Osteoblast (primary cell): ENCODE results near the gene EEA1. TPM values are rescaled to one million over a fixed set of nuclear protein-coding genes. Genes with fewer than 3 reads are reported as not detected.
A peak's percentile ranks its signal among the peaks of the same experiment; 100 is the strongest.

ENCODE experiments used
- DNase-seq: peaks from one replicate; pipeline ENCODE4 v3.0.0; 2011; ENCODE audit warnings: low spot score, mixed read lengths; ENCODE audit not compliant: insufficient read length; ENCODE audit errors: missing footprints
- H2AFZ ChIP-seq: 2 replicates; pipeline ENCODE4 v1.6.0; 2011; ENCODE audit warnings: mild to moderate bottlenecking, low read length
- H3K27ac ChIP-seq: 2 replicates; pipeline ENCODE4 v1.5.1; 2011; ENCODE audit warnings: mild to moderate bottlenecking, low read depth, low read length, moderate library complexity
- H3K27me3 ChIP-seq: 2 replicates; pipeline ENCODE4 v1.6.0; 2012; ENCODE audit warnings: mild to moderate bottlenecking, control low read depth, inconsistent platforms, low read length, moderate library complexity; ENCODE audit not compliant: insufficient read depth
- H3K36me3 ChIP-seq: 2 replicates; pipeline ENCODE4 v1.5.1; 2011; ENCODE audit warnings: mild to moderate bottlenecking, low read length, control low read depth, moderate library complexity; ENCODE audit not compliant: insufficient read depth
- H3K4me1 ChIP-seq: 2 replicates; pipeline ENCODE4 v1.5.1; 2011; ENCODE audit warnings: mild to moderate bottlenecking, low read length, control low read depth, moderate library complexity; ENCODE audit not compliant: insufficient read depth
- H3K4me2 ChIP-seq: 2 replicates; pipeline ENCODE4 v1.6.0; 2011; ENCODE audit warnings: mild to moderate bottlenecking, low read length; ENCODE audit not compliant: insufficient read depth
- H3K4me3 ChIP-seq: fragments of 200-600 bp; sonication (generic); 3 replicates; pipeline ENCODE4 v1.5.1; 2012; ENCODE audit warnings: mild to moderate bottlenecking, low read length, inconsistent platforms; ENCODE audit not compliant: insufficient read depth
- H3K79me2 ChIP-seq: 2 replicates; pipeline ENCODE4 v1.6.0; 2012; ENCODE audit warnings: mild to moderate bottlenecking, low read length, control low read depth, inconsistent platforms; ENCODE audit not compliant: insufficient read depth
- H3K9me3 ChIP-seq: 2 replicates; pipeline ENCODE4 v1.5.1; 2011; ENCODE audit warnings: low read depth, low read length, control low read depth
- H4K20me1 ChIP-seq: 2 replicates; pipeline ENCODE4 v1.6.0; 2012; ENCODE audit warnings: mild to moderate bottlenecking, low read length, control low read depth; ENCODE audit not compliant: insufficient read depth
- total RNA-seq: library from RNA; depleted of rRNA; stranded (reverse); fragments of >200 nt; gene quantifications from 2 replicates; pipeline ENCODE4 v1.2.3, GENCODE V29; 2012
- TF ChIP-seq, protein P1 (sequence below): IDR thresholded peaks from 2 replicates; pipeline ENCODE4 v1.5.1; 2011; ENCODE audit warnings: mild to moderate bottlenecking, low read depth, low read length, moderate library complexity; ENCODE audit errors: extremely low read depth

EEA1 gene
- total RNA-seq, 1 donor: 32.9 TPM

DNA sequence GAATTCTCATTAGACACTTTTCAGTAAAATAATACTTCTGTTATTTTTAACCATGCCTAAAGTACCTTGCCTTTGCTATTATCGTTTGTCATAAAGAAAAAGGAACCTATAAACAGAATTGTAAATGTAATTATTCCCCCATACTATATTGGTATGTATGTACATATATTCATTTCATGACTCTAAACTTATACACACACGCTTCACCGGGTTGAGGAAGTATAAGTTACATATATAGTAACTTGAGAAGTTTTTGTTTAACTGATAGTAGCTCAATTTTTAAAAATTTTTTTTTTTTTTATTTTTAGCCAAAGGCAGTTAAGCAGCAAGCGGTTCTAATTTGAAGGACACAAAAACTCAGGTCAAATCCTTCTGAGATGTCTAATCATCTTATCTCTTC, 118.7 kb downstream of the EEA1 start:
- Histone ChIP-seq H3K4me2 (no peak overlapping the region), H3K4me3 (no peak overlapping the region), H2AFZ (no peak overlapping the region), H3K27ac (no peak overlapping the region), H3K79me2 (peaks cover 2% of the 10 kb centered on the region), H3K4me1 (no peaks in the 10 kb centered on the region), H3K27me3 (no peaks in the 10 kb centered on the region), H4K20me1 (no peaks in the 10 kb centered on the region), H3K9me3 (no peaks in the 10 kb centered on the region), H3K36me3 (peaks cover 33% of the 10 kb centered on the region)
- TF ChIP-seq, protein P1, sequence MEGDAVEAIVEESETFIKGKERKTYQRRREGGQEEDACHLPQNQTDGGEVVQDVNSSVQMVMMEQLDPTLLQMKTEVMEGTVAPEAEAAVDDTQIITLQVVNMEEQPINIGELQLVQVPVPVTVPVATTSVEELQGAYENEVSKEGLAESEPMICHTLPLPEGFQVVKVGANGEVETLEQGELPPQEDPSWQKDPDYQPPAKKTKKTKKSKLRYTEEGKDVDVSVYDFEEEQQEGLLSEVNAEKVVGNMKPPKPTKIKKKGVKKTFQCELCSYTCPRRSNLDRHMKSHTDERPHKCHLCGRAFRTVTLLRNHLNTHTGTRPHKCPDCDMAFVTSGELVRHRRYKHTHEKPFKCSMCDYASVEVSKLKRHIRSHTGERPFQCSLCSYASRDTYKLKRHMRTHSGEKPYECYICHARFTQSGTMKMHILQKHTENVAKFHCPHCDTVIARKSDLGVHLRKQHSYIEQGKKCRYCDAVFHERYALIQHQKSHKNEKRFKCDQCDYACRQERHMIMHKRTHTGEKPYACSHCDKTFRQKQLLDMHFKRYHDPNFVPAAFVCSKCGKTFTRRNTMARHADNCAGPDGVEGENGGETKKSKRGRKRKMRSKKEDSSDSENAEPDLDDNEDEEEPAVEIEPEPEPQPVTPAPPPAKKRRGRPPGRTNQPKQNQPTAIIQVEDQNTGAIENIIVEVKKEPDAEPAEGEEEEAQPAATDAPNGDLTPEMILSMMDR: no peak
- DNase-seq: no peak

GRCh38 chr12:92803903-92804302, 125.2 kb downstream of the EEA1 start:
- no peak overlapping the region for H3K4me3 ChIP-seq
- no peak for DNase-seq
- H3K27ac ChIP-seq: no peak overlapping the region
- peaks cover 2% of the 10 kb centered on the region for H4K20me1 ChIP-seq
- H3K9me3 ChIP-seq: no peaks in the 10 kb centered on the region
- H3K4me1 ChIP-seq: no peaks in the 10 kb centered on the region
- TF ChIP-seq, protein P1: no peak
- H3K79me2 ChIP-seq: peaks cover 9% of the 10 kb centered on the region
- peaks cover 31% of the 10 kb centered on the region for H3K36me3 ChIP-seq
- no peaks in the 10 kb centered on the region for H3K27me3 ChIP-seq
- H3K4me2 ChIP-seq: no peak overlapping the region
- no peak overlapping the region for H2AFZ ChIP-seq

DNA sequence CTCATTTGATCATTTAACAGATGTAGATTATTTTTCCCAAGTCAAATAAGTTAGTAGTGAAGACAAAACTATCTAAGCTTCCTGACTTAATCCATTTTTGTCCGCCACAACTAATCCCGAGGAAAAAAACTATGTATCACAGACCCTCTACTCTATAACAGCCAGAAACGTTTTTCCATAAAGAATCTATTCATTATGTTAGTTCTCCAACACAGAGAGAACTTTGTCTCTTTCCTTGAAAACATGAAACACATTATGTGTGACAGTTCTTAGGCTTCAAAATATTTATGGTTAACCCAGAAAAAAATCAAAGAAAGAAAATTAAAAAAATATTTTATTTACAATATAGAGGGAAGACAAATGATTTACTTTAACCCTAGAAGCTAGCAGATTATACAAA, 126.2 kb downstream of the EEA1 start:
- Histone ChIP-seq H3K4me2 (no peak overlapping the region), H3K36me3 (peaks cover 31% of the 10 kb centered on the region)

GRCh38 chr12:92796650-92797049, 132.4 kb downstream of the EEA1 start:
- TF ChIP-seq, protein P1: no peak
- H3K36me3 ChIP-seq: peaks cover 23% of the 10 kb centered on the region
- H3K27me3 ChIP-seq: no peaks in the 10 kb centered on the region
- DNase-seq: peak; percentile 39
- H3K79me2 ChIP-seq: peaks cover 10% of the 10 kb centered on the region
- no peak overlapping the region for H3K4me3 ChIP-seq
- no peak overlapping the region for H2AFZ ChIP-seq
- H3K4me2 ChIP-seq: no peak overlapping the region
- no peaks in the 10 kb centered on the region for H3K9me3 ChIP-seq
- H3K4me1 ChIP-seq: no peaks in the 10 kb centered on the region
- H3K27ac ChIP-seq: no peak overlapping the region
- H4K20me1 ChIP-seq: no peaks in the 10 kb centered on the region

More for the DNA sequence above, 126.2 kb downstream of the EEA1 start:
- H3K9me3 ChIP-seq: no peaks in the 10 kb centered on the region
- peaks cover 2% of the 10 kb centered on the region for H4K20me1 ChIP-seq
- H3K4me3 ChIP-seq: no peak overlapping the region
- no peak overlapping the region for H3K27ac ChIP-seq
- H3K27me3 ChIP-seq: no peaks in the 10 kb centered on the region
- H2AFZ ChIP-seq: no peak overlapping the region
- H3K79me2 ChIP-seq: peaks cover 9% of the 10 kb centered on the region
- DNase-seq: no peak
- H3K4me1 ChIP-seq: no peaks in the 10 kb centered on the region
- TF ChIP-seq, protein P1: no peak
